ENCODE results near the gene SVIL. TPM values are rescaled to one million over a fixed set of nuclear protein-coding genes. Genes with fewer than 3 reads are reported as not detected.

The SVIL gene
- total and polyA plus RNA-seq, 2 of the 13 experiments (the other 11 are each of a cell fraction or from before 2014, with no cell fraction given), result 3.9 to 12.1 TPM

DNA sequence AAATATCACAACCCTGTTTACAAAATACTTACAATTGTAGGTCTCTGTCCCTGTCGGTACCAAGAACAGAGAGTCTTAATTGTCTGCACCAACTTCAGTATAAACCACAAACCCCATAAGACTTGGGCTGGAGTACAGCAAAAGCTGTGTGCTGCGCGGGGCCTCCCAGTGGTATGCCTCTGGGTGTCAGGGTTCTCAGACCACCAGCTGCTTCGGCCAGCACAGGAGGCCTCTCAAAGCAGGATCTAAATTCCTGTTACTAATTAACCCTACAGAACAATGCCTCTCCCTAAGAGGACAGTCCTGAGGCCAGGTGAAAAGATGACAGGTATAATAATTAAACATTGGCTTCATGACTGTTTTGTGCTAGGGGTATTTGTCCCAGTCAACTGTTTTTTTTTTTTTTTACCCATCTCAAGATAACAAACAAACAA lies 957 bp upstream of the SVIL start (continued):
- TF ChIP-seq, protein P1, sequence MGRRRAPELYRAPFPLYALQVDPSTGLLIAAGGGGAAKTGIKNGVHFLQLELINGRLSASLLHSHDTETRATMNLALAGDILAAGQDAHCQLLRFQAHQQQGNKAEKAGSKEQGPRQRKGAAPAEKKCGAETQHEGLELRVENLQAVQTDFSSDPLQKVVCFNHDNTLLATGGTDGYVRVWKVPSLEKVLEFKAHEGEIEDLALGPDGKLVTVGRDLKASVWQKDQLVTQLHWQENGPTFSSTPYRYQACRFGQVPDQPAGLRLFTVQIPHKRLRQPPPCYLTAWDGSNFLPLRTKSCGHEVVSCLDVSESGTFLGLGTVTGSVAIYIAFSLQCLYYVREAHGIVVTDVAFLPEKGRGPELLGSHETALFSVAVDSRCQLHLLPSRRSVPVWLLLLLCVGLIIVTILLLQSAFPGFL (CRISPR knock-in tag; IDR thresholded peaks at IDR 0.05), result no peak
- TF ChIP-seq JDP2 (CRISPR knock-in tag; IDR thresholded peaks at IDR 0.05; ENCODE audit: borderline replicate concordance), result no peak
- no peak for TF ChIP-seq NR3C1 (CRISPR knock-in tag; IDR thresholded peaks at IDR 0.05)
- no peak for TF ChIP-seq ZNF616 (CRISPR knock-in tag; IDR thresholded peaks at IDR 0.05; ENCODE audit: low read depth)
- no peak for TF ChIP-seq ARHGAP35 (CRISPR knock-in tag; IDR thresholded peaks at IDR 0.05; ENCODE audit: borderline replicate concordance)
- TF ChIP-seq NR2C2 (CRISPR knock-in tag; IDR thresholded peaks at IDR 0.05; ENCODE audit: borderline replicate concordance), result no peak
- TF ChIP-seq SATB2 (CRISPR knock-in tag; IDR thresholded peaks at IDR 0.05), result no peak
- peak; percentile 26; the same call in 1 of the 2 replicates for TF ChIP-seq TARDBP (CRISPR knock-in tag; IDR thresholded peaks at IDR 0.05)
- TF ChIP-seq NPAS2 (CRISPR knock-in tag; IDR thresholded peaks at IDR 0.05; ENCODE audit: borderline replicate concordance), result no peak
- TF ChIP-seq, protein P2, sequence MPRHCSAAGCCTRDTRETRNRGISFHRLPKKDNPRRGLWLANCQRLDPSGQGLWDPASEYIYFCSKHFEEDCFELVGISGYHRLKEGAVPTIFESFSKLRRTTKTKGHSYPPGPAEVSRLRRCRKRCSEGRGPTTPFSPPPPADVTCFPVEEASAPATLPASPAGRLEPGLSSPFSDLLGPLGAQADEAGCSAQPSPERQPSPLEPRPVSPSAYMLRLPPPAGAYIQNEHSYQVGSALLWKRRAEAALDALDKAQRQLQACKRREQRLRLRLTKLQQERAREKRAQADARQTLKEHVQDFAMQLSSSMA (CRISPR knock-in tag; IDR thresholded peaks at IDR 0.05), result no peak
- TF ChIP-seq SALL1 (CRISPR knock-in tag; IDR thresholded peaks at IDR 0.05), result peak; percentile 75
- TF ChIP-seq, protein P3, sequence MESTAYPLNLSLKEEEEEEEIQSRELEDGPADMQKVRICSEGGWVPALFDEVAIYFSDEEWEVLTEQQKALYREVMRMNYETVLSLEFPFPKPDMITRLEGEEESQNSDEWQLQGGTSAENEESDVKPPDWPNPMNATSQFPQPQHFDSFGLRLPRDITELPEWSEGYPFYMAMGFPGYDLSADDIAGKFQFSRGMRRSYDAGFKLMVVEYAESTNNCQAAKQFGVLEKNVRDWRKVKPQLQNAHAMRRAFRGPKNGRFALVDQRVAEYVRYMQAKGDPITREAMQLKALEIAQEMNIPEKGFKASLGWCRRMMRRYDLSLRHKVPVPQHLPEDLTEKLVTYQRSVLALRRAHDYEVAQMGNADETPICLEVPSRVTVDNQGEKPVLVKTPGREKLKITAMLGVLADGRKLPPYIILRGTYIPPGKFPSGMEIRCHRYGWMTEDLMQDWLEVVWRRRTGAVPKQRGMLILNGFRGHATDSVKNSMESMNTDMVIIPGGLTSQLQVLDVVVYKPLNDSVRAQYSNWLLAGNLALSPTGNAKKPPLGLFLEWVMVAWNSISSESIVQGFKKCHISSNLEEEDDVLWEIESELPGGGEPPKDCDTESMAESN (CRISPR knock-in tag; conservative IDR thresholded peaks at IDR 0.05), result no peak
- TF ChIP-seq, protein P4, sequence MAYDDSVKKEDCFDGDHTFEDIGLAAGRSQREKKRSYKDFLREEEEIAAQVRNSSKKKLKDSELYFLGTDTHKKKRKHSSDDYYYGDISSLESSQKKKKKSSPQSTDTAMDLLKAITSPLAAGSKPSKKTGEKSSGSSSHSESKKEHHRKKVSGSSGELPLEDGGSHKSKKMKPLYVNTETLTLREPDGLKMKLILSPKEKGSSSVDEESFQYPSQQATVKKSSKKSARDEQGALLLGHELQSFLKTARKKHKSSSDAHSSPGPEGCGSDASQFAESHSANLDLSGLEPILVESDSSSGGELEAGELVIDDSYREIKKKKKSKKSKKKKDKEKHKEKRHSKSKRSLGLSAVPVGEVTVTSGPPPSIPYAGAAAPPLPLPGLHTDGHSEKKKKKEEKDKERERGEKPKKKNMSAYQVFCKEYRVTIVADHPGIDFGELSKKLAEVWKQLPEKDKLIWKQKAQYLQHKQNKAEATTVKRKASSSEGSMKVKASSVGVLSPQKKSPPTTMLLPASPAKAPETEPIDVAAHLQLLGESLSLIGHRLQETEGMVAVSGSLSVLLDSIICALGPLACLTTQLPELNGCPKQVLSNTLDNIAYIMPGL (CRISPR knock-in tag; IDR thresholded peaks at IDR 0.05; ENCODE audit: borderline replicate concordance in 1 of 2, low read depth in 1 of 2), result no peak
- TF ChIP-seq, protein P5, sequence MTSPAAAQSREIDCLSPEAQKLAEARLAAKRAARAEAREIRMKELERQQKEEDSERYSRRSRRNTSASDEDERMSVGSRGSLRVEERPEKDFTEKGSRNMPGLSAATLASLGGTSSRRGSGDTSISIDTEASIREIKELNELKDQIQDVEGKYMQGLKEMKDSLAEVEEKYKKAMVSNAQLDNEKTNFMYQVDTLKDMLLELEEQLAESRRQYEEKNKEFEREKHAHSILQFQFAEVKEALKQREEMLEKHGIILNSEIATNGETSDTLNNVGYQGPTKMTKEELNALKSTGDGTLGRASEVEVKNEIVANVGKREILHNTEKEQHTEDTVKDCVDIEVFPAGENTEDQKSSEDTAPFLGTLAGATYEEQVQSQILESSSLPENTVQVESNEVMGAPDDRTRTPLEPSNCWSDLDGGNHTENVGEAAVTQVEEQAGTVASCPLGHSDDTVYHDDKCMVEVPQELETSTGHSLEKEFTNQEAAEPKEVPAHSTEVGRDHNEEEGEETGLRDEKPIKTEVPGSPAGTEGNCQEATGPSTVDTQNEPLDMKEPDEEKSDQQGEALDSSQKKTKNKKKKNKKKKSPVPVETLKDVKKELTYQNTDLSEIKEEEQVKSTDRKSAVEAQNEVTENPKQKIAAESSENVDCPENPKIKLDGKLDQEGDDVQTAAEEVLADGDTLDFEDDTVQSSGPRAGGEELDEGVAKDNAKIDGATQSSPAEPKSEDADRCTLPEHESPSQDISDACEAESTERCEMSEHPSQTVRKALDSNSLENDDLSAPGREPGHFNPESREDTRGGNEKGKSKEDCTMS (CRISPR knock-in tag; conservative IDR thresholded peaks at IDR 0.05), result no peak
- TF ChIP-seq RARA (CRISPR knock-in tag; IDR thresholded peaks at IDR 0.05), result 0 out of 2 replicates have a peak, but pooled peaks have one; percentile 10
- TF ChIP-seq, protein P6, sequence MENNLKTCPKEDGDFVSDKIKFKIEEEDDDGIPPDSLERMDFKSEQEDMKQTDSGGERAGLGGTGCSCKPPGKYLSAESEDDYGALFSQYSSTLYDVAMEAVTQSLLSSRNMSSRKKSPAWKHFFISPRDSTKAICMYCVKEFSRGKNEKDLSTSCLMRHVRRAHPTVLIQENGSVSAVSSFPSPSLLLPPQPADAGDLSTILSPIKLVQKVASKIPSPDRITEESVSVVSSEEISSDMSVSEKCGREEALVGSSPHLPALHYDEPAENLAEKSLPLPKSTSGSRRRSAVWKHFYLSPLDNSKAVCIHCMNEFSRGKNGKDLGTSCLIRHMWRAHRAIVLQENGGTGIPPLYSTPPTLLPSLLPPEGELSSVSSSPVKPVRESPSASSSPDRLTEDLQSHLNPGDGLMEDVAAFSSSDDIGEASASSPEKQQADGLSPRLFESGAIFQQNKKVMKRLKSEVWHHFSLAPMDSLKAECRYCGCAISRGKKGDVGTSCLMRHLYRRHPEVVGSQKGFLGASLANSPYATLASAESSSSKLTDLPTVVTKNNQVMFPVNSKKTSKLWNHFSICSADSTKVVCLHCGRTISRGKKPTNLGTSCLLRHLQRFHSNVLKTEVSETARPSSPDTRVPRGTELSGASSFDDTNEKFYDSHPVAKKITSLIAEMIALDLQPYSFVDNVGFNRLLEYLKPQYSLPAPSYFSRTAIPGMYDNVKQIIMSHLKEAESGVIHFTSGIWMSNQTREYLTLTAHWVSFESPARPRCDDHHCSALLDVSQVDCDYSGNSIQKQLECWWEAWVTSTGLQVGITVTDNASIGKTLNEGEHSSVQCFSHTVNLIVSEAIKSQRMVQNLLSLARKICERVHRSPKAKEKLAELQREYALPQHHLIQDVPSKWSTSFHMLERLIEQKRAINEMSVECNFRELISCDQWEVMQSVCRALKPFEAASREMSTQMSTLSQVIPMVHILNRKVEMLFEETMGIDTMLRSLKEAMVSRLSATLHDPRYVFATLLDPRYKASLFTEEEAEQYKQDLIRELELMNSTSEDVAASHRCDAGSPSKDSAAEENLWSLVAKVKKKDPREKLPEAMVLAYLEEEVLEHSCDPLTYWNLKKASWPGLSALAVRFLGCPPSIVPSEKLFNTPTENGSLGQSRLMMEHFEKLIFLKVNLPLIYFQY (CRISPR knock-in tag; IDR thresholded peaks at IDR 0.05; ENCODE audit: borderline replicate concordance), result no peak
- TF ChIP-seq PTBP1 (IDR thresholded peaks at IDR 0.05; ENCODE audit: low read depth, low read length, poor library complexity, severe bottlenecking), result no peak
